Measurements from ENCODE around the gene PGM1. TPM values are rescaled to one million over a fixed set of nuclear protein-coding genes. Genes with fewer than 3 reads are reported as not detected.

The PGM1 gene
- polyA plus RNA-seq, 1 of the 3 experiments (the other 2 are of a cell fraction), result 20.7 TPM

DNA sequence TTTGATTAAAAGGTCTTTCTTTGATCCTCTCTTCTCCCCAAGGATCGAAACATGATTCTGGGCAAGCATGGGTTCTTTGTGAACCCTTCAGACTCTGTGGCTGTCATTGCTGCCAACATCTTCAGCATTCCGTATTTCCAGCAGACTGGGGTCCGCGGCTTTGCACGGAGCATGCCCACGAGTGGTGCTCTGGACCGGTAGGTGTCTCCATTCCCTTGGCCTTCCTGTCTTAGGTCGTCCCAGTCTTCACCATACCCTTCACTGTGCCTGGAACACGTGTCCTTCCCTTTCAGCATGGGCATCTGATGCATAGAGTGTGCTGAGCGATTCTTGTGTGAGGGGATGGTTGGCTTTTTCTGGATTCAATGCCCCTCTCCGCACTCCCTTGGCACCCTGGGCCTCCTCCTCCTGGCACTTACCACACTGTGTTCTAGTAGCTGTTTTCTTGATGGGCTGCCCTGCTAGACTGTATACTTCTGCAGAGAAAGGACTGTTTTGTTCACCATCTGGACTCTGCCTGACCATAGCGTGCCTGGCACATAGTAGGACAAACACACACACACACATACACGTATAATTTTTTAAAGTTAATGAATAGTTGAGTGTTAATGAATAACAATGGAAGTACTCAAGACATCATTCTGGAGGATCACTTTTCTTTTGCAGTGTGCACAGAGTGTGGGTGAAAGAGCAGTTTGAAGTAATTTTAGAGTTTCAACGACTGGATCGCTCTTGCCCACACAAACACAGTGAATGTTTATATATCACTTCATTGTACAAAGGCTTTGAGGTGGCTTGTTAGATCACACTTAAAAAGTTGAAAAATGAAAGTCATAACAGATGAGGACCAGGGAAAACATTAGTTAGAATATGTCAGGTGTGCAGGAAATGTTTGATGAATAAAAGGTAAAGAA lies 43.2 kb downstream of the PGM1 start:
- no peaks in the 10 kb centered on the region for H3K79me2 ChIP-seq (ENCODE audit: insufficient read depth)
- peaks cover 8 to 64% of the 10 kb centered on the region in 2 experiments for H3K36me3 ChIP-seq (replicated peaks in 1 of 2; ENCODE audit: control insufficient read depth in 1 of 2, insufficient read depth in 2 of 2, low read length in 1 of 2)
- no peaks in the 10 kb centered on the region for H3K9me2 ChIP-seq
- ChIA-PET CTCF (interaction anchor here (1.5 kb wide), 2 partner anchors 38 to 610 kb away, joined by 4 to 5 read pairs; no protein-coding TSS in a partner anchor), POLR2A (no interaction called here)
- no peak overlapping the region for H2AFZ ChIP-seq (ENCODE audit: low read depth)
- no peak overlapping the region for H3K9ac ChIP-seq
- H3K27ac ChIP-seq (ENCODE audit: low read depth in 2 of 2, low read length in 1 of 2), result no peak overlapping the region
- no peaks in the 10 kb centered on the region; a peak in 1 of 4 replicates for H3K4me1 ChIP-seq (ENCODE audit: control insufficient read depth in 1 of 2, insufficient read depth in 2 of 2, low read depth in 1 of 2, low read length in 1 of 2)
- WGBS (ENCODE audit: low lambda C conversion rate), result 91% methylated on average over 15 of the region's 15 CpGs
- no peaks in the 10 kb centered on the region for H3K27me3 ChIP-seq (ENCODE audit: insufficient read depth)
- no peak overlapping the region for H3K4me2 ChIP-seq
- H3F3A ChIP-seq (replicated peaks; ENCODE audit: insufficient read depth), result no peaks in the 10 kb centered on the region
- DNase-seq, result no peak
- no peak overlapping the region for H3K4me3 ChIP-seq (ENCODE audit: low read depth in 2 of 2, low read length in 1 of 2)
- H4K20me1 ChIP-seq (ENCODE audit: insufficient read depth), result no peaks in the 10 kb centered on the region
- TF ChIP-seq, protein P1, sequence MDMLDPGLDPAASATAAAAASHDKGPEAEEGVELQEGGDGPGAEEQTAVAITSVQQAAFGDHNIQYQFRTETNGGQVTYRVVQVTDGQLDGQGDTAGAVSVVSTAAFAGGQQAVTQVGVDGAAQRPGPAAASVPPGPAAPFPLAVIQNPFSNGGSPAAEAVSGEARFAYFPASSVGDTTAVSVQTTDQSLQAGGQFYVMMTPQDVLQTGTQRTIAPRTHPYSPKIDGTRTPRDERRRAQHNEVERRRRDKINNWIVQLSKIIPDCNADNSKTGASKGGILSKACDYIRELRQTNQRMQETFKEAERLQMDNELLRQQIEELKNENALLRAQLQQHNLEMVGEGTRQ (IDR thresholded peaks at IDR 0.05; ENCODE audit: borderline replicate concordance, low read depth, low read length), result no peak
- TF ChIP-seq, protein P2, sequence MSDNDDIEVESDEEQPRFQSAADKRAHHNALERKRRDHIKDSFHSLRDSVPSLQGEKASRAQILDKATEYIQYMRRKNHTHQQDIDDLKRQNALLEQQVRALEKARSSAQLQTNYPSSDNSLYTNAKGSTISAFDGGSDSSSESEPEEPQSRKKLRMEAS (IDR thresholded peaks at IDR 0.05; ENCODE audit: low read depth), result no peak
- TF ChIP-seq JUND (IDR thresholded peaks at IDR 0.05) (no peak), FOXJ3 (CRISPR knock-in tag; IDR thresholded peaks at IDR 0.05) (no peak), TAF1 (IDR thresholded peaks at IDR 0.05; ENCODE audit: borderline replicate concordance, low read depth, low read length) (no peak), RAD21 (IDR thresholded peaks at IDR 0.05; ENCODE audit: low read length) (no peak), NRF1 (IDR thresholded peaks at IDR 0.05; ENCODE audit: low read depth, low read length) (no peak)
- TF ChIP-seq, protein P3, sequence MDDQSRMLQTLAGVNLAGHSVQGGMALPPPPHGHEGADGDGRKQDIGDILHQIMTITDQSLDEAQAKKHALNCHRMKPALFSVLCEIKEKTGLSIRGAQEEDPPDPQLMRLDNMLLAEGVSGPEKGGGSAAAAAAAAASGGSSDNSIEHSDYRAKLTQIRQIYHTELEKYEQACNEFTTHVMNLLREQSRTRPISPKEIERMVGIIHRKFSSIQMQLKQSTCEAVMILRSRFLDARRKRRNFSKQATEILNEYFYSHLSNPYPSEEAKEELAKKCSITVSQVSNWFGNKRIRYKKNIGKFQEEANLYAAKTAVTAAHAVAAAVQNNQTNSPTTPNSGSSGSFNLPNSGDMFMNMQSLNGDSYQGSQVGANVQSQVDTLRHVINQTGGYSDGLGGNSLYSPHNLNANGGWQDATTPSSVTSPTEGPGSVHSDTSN (IDR thresholded peaks at IDR 0.05), result no peak
- TF ChIP-seq, protein P4, sequence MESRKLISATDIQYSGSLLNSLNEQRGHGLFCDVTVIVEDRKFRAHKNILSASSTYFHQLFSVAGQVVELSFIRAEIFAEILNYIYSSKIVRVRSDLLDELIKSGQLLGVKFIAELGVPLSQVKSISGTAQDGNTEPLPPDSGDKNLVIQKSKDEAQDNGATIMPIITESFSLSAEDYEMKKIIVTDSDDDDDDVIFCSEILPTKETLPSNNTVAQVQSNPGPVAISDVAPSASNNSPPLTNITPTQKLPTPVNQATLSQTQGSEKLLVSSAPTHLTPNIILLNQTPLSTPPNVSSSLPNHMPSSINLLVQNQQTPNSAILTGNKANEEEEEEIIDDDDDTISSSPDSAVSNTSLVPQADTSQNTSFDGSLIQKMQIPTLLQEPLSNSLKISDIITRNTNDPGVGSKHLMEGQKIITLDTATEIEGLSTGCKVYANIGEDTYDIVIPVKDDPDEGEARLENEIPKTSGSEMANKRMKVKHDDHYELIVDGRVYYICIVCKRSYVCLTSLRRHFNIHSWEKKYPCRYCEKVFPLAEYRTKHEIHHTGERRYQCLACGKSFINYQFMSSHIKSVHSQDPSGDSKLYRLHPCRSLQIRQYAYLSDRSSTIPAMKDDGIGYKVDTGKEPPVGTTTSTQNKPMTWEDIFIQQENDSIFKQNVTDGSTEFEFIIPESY (IDR thresholded peaks at IDR 0.05; ENCODE audit: borderline replicate concordance, low read depth), result no peak
- H3K9me3 ChIP-seq, result no peaks in the 10 kb centered on the region

DNA sequence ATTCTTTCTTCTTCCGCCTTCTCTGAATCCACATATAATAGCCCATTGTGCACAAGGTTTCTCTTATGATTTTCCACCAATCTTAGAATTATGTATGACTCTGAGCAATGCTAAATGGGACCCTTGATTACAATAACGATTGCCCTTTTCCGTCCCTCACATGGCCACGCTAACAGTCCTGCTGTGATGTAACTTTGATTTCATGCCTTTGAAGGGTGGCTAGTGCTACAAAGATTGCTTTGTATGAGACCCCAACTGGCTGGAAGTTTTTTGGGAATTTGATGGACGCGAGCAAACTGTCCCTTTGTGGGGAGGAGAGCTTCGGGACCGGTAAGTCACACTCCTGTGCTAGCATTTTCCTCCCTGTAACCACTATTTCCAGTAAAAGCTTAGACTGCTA lies 45.3 kb downstream of the PGM1 start:
- H3F3A ChIP-seq (replicated peaks; ENCODE audit: insufficient read depth), result no peaks in the 10 kb centered on the region
- H3K79me2 ChIP-seq (ENCODE audit: insufficient read depth), result no peaks in the 10 kb centered on the region
- H3K27me3 ChIP-seq (ENCODE audit: insufficient read depth), result no peaks in the 10 kb centered on the region
- no peak overlapping the region for H3K4me3 ChIP-seq (ENCODE audit: low read depth in 2 of 2, low read length in 1 of 2)
- H4K20me1 ChIP-seq (ENCODE audit: insufficient read depth), result no peaks in the 10 kb centered on the region
- H3K27ac ChIP-seq (ENCODE audit: low read depth in 2 of 2, low read length in 1 of 2), result no peak overlapping the region
- no peak overlapping the region for H3K9ac ChIP-seq
- H3K9me3 ChIP-seq, result no peaks in the 10 kb centered on the region
- peaks cover 0 to 2% of the 10 kb centered on the region in 2 experiments; a peak in 1 of 4 replicates for H3K4me1 ChIP-seq (ENCODE audit: control insufficient read depth in 1 of 2, insufficient read depth in 2 of 2, low read depth in 1 of 2, low read length in 1 of 2)
- H3K4me2 ChIP-seq, result no peak overlapping the region
- ChIA-PET POLR2A (no interaction called here), CTCF (no interaction called here)
- DNase-seq, result no peak
- no peak overlapping the region for H2AFZ ChIP-seq (ENCODE audit: low read depth)
- 98% methylated on average over 8 of the region's 8 CpGs for WGBS (ENCODE audit: low lambda C conversion rate)
- H3K36me3 ChIP-seq (replicated peaks in 1 of 2; ENCODE audit: control insufficient read depth in 1 of 2, insufficient read depth in 2 of 2, low read length in 1 of 2), result peaks cover 7 to 64% of the 10 kb centered on the region in 2 experiments
- no peaks in the 10 kb centered on the region for H3K9me2 ChIP-seq
- TF ChIP-seq JUND (IDR thresholded peaks at IDR 0.05) (no peak), EP300 (IDR thresholded peaks at IDR 0.05; ENCODE audit: borderline replicate concordance in 1 of 2, low read depth in 1 of 2, low read length in 1 of 2) (no peak), TAF1 (IDR thresholded peaks at IDR 0.05; ENCODE audit: borderline replicate concordance, low read depth, low read length) (no peak), SMC3 (IDR thresholded peaks at IDR 0.05; ENCODE audit: low read depth, low read length) (no peak), NRF1 (IDR thresholded peaks at IDR 0.05; ENCODE audit: low read depth, low read length) (no peak), YY1 (IDR thresholded peaks at IDR 0.05; ENCODE audit: low read depth) (no peak), TCF12 (IDR thresholded peaks at IDR 0.05) (no peak), MEF2A (IDR thresholded peaks at IDR 0.05; ENCODE audit: borderline replicate concordance, low read depth) (no peak), NFIC (IDR thresholded peaks at IDR 0.05; ENCODE audit: borderline replicate concordance) (no peak)
- TF ChIP-seq, protein P1 (IDR thresholded peaks at IDR 0.05; ENCODE audit: borderline replicate concordance, low read depth, low read length), result no peak
- TF ChIP-seq, protein P5, sequence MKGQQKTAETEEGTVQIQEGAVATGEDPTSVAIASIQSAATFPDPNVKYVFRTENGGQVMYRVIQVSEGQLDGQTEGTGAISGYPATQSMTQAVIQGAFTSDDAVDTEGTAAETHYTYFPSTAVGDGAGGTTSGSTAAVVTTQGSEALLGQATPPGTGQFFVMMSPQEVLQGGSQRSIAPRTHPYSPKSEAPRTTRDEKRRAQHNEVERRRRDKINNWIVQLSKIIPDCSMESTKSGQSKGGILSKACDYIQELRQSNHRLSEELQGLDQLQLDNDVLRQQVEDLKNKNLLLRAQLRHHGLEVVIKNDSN (IDR thresholded peaks at IDR 0.05; ENCODE audit: borderline replicate concordance, low read depth), result no peak
- TF ChIP-seq, protein P2 (IDR thresholded peaks at IDR 0.05; ENCODE audit: low read depth), result no peak
